ENCODE results near the gene DNASE2B.

DNASE2B gene

DNA sequence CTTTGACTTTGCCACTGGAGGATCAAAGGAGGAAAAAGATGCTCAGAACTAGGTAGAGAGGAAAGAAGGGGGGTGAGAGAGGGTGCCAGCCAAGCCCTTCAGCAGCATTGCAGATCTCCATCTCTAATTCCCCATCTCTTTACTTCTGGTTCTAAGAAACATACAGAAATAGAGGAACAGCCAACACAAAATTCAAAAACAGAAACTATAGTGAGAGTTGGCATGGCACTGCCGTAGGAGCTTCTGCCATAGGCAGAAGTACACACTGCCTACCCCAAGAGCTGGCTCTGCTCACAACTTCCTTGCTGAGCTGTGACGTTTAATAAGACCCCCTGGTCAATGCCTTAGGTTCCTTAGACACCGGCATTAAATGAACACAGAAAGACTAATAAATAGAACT, 54.2 kb downstream of the DNASE2B start:
- no peak for DNase-seq (ENCODE audit: low read depth)

DNA sequence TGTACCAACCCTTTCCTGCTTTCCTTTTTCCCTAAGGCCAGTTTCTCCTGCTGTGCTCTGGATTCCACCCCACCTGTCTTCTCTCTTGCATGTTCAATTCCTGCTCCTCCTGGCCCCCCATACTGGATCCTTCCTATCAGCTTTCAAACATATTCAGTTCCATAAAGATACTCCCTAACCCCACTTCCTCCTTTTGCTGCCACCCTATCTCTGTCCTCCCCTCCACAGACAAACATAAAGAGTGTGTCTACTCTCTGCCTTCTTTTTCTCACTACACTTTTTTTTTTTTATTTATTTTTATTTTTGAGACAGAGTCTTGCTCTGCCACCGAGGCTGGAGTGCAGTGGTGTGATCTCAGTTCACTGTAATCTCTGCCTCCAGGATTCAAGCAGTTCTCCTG, 63.8 kb downstream of the DNASE2B start:
- DNase-seq (ENCODE audit: low read depth), result no peak

All from HS-27A (cell line).